HFF-Myc (cell line): Measurements from ENCODE around the gene SPAM1.

ENCODE experiments used
- DNase-seq: peaks from one replicate; pipeline ENCODE4 v3.0.0-alpha.2; 2011; ENCODE audit warnings: low read depth; ENCODE audit errors: extremely low read depth
- H3K4me3 ChIP-seq: replicated peaks from 2 replicates; pipeline ENCODE4 v1.5.1; 2011; ENCODE audit warnings: low read depth, mild to moderate bottlenecking, control low read depth, low read length
- TF ChIP-seq, protein P1 (sequence below): IDR thresholded peaks from 2 replicates; pipeline ENCODE4 v1.5.1; 2012; ENCODE audit warnings: mild to moderate bottlenecking, low read depth, low read length, control low read depth; ENCODE audit errors: missing control alignments

SPAM1 gene

DNA sequence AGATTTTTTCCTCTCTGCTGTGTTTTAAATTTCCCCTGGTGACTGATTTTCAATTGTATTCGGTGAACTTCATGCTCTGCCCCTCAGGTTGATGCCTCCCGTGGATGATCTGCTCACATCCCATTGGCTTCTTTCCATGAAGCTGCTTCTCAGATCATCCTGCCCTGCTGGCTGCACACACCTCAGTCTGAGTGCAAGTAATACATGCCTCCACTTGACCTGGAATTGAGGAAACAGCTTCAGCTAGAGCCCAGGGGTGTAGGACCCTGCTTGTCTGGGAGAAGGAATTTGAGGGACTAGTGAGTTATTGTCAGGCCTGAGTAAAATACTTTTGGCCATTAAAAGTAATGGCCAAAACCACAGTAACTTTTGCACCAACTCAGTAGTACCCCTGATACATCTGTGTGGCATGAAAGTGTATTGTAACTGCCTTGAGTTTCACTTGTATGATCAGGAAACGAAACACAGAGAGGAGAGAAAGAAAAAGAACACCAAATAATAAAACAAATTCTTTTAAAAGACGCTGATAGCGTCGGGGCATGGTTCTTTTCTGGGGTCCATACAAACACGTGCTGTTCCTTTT is 49.4 kb downstream of the SPAM1 start:
- H3K4me3 ChIP-seq, result no peak overlapping the region
- TF ChIP-seq, protein P1, sequence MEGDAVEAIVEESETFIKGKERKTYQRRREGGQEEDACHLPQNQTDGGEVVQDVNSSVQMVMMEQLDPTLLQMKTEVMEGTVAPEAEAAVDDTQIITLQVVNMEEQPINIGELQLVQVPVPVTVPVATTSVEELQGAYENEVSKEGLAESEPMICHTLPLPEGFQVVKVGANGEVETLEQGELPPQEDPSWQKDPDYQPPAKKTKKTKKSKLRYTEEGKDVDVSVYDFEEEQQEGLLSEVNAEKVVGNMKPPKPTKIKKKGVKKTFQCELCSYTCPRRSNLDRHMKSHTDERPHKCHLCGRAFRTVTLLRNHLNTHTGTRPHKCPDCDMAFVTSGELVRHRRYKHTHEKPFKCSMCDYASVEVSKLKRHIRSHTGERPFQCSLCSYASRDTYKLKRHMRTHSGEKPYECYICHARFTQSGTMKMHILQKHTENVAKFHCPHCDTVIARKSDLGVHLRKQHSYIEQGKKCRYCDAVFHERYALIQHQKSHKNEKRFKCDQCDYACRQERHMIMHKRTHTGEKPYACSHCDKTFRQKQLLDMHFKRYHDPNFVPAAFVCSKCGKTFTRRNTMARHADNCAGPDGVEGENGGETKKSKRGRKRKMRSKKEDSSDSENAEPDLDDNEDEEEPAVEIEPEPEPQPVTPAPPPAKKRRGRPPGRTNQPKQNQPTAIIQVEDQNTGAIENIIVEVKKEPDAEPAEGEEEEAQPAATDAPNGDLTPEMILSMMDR, result no peak
- DNase-seq, result no peak

DNA sequence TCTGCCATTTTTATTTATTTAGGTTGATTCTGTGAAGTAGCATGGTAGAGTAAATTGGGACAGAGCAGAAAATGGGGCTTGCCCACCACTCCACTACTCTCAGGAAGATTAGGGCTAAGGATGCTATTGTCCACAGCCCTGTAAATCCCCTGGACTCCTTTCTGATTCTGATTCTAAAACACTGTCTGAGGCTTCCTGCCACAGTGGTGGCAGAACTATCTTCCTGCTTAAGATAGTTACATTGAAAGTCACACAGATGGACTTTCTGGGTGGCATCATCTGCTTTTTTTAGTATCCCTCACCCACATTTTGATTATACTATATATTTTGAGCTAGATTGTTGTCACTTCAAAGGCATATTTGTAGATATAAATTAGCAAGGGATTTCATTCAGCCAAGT is 50.0 kb downstream of the SPAM1 start:
- no peak overlapping the region for H3K4me3 ChIP-seq
- TF ChIP-seq, protein P1, result no peak
- DNase-seq, result no peak

DNA sequence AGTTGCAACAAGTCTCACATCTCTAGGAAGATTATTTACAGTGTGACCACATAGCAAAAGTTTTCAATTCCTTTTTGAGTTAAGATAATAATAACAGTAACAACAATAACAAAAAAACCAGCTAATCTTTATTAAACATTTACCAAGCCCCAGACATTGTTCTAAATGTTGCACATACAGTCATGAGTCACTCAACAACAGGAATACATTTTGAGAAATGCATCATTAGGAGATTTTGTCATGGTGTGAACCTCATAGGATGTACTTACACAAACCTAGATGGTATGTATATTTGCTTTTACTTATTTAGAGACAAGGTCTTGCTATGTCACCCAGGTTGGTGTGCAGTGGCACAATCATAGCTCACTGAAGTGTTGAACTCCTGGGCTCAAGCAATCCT is 52.0 kb downstream of the SPAM1 start:
- H3K4me3 ChIP-seq, result no peak overlapping the region
- DNase-seq, result no peak
- TF ChIP-seq, protein P1, result no peak

DNA sequence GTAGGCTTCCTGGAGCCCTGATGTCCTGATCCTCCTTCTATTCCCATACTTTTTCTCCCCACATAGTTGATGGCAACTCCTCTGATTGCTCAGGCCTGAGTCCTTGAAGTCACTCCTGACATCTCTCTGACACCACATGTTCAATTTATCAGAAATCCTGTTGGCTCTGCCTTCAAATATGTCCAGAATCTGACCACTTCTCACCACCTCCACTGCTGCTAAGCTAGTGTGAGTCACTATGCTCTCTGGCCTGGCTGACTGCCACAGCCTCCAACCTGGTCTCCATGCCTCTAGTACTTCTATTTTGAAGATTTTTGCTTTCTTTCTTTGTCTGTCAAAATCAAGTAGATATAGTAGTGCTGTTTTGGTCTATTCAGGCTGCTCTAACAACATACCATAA is 54.8 kb downstream of the SPAM1 start:
- H3K4me3 ChIP-seq, result no peak overlapping the region
- no peak for DNase-seq
- TF ChIP-seq, protein P1, result no peak

DNA sequence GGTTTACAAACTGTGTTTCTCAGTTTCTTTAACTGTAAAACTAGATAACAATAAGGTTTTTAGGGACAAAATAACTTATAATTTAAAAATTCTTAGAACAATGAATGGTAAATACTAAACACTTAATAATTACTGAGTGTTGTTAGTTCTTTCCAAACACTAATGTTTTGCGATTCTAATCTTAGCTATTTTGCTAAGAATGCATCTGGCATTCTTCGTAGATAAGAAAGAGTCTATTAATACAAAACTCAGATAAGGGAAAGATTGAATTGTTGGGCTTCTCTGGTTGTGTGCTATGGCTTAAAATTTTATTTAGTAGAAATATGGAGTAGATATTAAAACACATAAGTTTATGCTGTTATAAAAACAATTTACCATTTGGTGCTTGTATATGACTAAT is 62.4 kb downstream of the SPAM1 start:
- DNase-seq, result no peak
- TF ChIP-seq, protein P1, result no peak
- H3K4me3 ChIP-seq, result no peak overlapping the region

DNA sequence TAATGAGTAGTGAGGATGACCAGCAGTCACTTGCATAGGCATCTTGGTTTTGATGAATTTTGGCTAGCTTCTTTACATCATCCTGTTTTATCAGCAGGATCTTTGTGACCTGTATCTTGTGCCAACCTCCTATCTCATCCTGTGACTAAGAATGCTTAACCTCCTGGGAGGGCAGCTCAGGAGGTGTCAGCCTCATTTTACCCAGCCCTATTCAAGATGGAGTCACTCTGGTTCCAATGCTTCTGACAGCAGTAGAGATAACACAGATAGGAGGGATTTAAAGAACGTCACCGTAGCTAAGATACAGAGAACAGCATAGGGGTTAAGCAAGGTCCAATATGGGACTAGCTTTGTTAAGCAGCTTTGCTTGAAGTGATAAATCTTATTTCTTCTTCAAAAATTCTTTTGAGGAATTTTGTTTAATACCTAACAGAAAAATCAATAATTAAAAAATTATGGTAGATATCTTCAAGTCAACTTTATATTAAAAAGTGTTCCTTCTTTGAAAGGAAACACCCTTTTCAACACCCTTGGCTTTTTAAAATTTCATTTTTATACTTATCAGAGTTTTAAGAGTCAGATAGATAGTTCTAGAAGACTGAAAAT is 68.0 kb downstream of the SPAM1 start:
- no peak overlapping the region for H3K4me3 ChIP-seq
- TF ChIP-seq, protein P1, result no peak
- DNase-seq, result no peak

DNA sequence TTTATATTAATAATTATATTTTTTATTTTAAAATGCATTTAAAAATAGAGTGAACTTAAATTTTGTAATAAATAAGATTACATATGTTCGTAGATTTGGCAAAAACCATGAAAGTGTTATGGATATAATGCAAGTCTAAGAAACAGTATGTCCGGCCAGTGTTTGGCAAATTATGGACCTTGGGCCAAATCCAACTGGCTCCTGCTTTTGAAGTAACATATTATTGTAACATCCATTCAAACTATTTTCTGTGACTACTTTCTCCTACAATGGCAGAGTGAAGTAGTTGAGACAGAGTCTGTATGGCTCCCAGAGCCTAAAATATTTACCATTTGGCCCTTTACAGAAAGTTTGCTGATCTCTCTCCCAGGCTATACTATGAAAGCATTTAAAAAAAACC is 69.0 kb downstream of the SPAM1 start:
- no peak for DNase-seq
- TF ChIP-seq, protein P1, result no peak
- no peak overlapping the region for H3K4me3 ChIP-seq
